PFSK-1 (cell line): ENCODE results near the gene ZNF837.

ENCODE experiments used
- SIN3A ChIP-seq: IDR thresholded peaks from 2 replicates; pipeline ENCODE4 v1.6.1; 2012; ENCODE audit warnings: mild to moderate bottlenecking, low read length, moderate library complexity, borderline replicate concordance; ENCODE audit not compliant: insufficient read depth
- TAF1 ChIP-seq: IDR thresholded peaks from 2 replicates; pipeline ENCODE4 v1.6.1; 2012; ENCODE audit warnings: low read length, control low read depth, borderline replicate concordance; ENCODE audit not compliant: insufficient read depth

DNA sequence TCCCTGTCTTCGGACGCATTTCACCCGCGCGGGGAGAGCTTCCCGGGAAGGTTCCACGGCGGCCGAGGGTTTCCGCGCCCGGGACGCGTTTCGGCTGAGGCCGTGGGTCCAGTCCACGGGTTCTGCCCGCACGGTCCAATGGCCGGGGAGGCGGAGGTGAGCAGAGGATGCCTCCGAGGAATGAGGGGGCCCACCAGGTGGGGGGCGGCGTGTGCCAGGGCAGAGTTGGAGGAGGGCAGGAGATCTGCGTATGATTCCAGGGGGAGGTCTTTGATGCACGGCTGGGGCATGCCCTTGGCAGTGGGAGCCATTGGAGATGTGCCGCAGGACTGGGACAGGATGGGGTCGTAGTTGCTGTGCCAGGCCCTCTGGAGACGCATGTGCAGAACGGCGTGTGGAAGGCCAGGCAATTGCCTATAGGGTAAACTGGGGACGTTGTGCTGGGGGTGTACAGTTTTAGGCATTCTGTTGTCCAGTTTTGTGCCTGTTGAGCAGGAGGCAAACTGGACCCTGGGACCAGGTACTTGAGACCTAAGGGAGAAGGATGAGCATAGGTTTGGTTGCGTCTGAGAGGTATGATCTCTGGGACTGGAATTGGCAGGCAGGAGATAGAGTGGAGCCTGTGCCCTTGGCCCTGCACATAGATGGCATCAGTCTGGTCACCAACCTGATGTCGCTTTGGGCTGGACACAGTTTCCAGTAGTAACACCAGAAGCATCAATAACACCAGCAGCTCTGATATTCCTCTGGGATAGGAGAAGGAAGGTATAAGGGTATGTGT is 28.4 kb upstream of the ZNF837 start:
- TF ChIP-seq SIN3A (no peak), TAF1 (no peak)
